HS-5 (cell line): ENCODE results near the gene TNS2.
"Not testable (repeated sequence)": the region's sequence is repeated elsewhere in the genome, so short reads cannot be mapped to it uniquely, and the experiment has no call there.

Experiments
- DNase-seq: peaks from one replicate; pipeline ENCODE4 v3.0.0-alpha.2; 2012; ENCODE audit warnings: low read depth

Gene TNS2

GRCh38 chr12:53069621-53070410 lies 20.0 kb downstream of the TNS2 start:
- DNase-seq, result no peak

- no peak for DNase-seq
These were observed 21.1 kb downstream of the TNS2 start for GRCh38 chr12:53070877-53071492.

- DNase-seq, result no peak
These were observed 22.0 kb downstream of the TNS2 start for GRCh38 chr12:53071591-53072551.

- no peak for DNase-seq
These were observed 24.0 kb downstream of the TNS2 start for GRCh38 chr12:53073881-53074280.

- DNase-seq, result no peak
These were observed 24.6 kb downstream of the TNS2 start for GRCh38 chr12:53074283-53074998.

GRCh38 chr12:53074999-53075370 lies 25.1 kb downstream of the TNS2 start:
- DNase-seq, result no peak

GRCh38 chr12:53076461-53076860 lies 26.6 kb downstream of the TNS2 start:
- no peak for DNase-seq

- no peak for DNase-seq
These were observed 27.2 kb downstream of the TNS2 start for GRCh38 chr12:53077030-53077429.

- peak; percentile 11 for DNase-seq
These were observed 28.8 kb downstream of the TNS2 start for GRCh38 chr12:53078425-53079225.

GRCh38 chr12:53079226-53080117 lies 29.6 kb downstream of the TNS2 start, which contains the start of gene SPRYD3:
TSS of gene SPRYD3 (minus strand) at chr12:53079390. CDS start at chr12:53079333, 57 bp downstream.
- DNase-seq, result peak; percentile 82

- DNase-seq, result no peak
These were observed 32.8 kb downstream of the TNS2 start for GRCh38 chr12:53082637-53083175.

GRCh38 chr12:53086361-53086760 lies 36.5 kb downstream of the TNS2 start:
- DNase-seq, result no peak

- DNase-seq, result no peak
These were observed 40.2 kb downstream of the TNS2 start for GRCh38 chr12:53090105-53090504.

- DNase-seq, result no peak
These were observed 40.7 kb downstream of the TNS2 start for GRCh38 chr12:53090554-53090953.

GRCh38 chr12:53091756-53092155 lies 41.9 kb downstream of the TNS2 start:
- DNase-seq, result no peak

- no peak for DNase-seq
These were observed 44.0 kb downstream of the TNS2 start for GRCh38 chr12:53093777-53094393.

GRCh38 chr12:53094394-53094787 lies 44.5 kb downstream of the TNS2 start:
- DNase-seq, result no peak

- DNase-seq, result not testable (repeated sequence)
These were observed 45.1 kb downstream of the TNS2 start for GRCh38 chr12:53094796-53095595.

- DNase-seq, result not testable (repeated sequence)
These were observed 45.7 kb downstream of the TNS2 start for GRCh38 chr12:53095596-53095895.
